ENCODE results near the gene KLK2.

GRCh38 chr19:50882188-50882587, 8.9 kb downstream of the KLK2 start:
- TF ChIP-seq CTCF (conservative IDR thresholded peaks at IDR 0.05; ENCODE audit: low read depth, low read length) (peak; percentile 57), EZH2 (IDR thresholded peaks at IDR 0.05; ENCODE audit: low read length, unreplicated experiment) (no peak), EZH2phosphoT487 (IDR thresholded peaks at IDR 0.05; ENCODE audit: borderline replicate concordance, low read length) (no peak)
